Caco-2 (cell line): Measurements from ENCODE around the gene RFX3. TPM values are rescaled to one million over a fixed set of nuclear protein-coding genes. Genes with fewer than 3 reads are reported as not detected.
"Not testable (repeated sequence)": the region's sequence is repeated elsewhere in the genome, so short reads cannot be mapped to it uniquely, and the experiment has no call there.

ENCODE experiments used
- BruUV-seq: library from RNA; stranded (reverse); fragments of 400-500 nt; replicated peaks from 2 replicates; lab custom pipeline; 2021; lab: Mats Ljungman, UMichigan
- CTCF ChIA-PET: fragments of 300-600 bp; sonication (Branson Sonifier 250); formaldehyde crosslinking; loops from one replicate; lab custom pipeline; 2022; ENCODE audit warnings: antibody characterized with exemption; lab: Charles Lee
- POLR2A ChIA-PET: fragments of 300-600 bp; sonication (Branson Sonifier 250); formaldehyde crosslinking; loops from one replicate; lab custom pipeline; 2022; ENCODE audit warnings: antibody characterized with exemption; lab: Charles Lee
- DNase-seq, 2 experiments: peaks; one replicate each; pipeline versions ENCODE4 v3.0.0 to v3.0.0-alpha.2; 2020 to 2022
- H3K27me3 ChIP-seq: replicated peaks from 2 replicates; pipeline ENCODE4 v1.6.0; 2011; ENCODE audit warnings: low read length; ENCODE audit not compliant: control insufficient read depth, insufficient read depth
- H3K36me3 ChIP-seq: 2 replicates; pipeline ENCODE4 v1.5.1; 2011; ENCODE audit warnings: low read length; ENCODE audit not compliant: control insufficient read depth, insufficient read depth
- H3K4me1 ChIP-seq: fragments of 250-450 bp; sonication (Bioruptor Pico); 2 replicates; pipeline ENCODE4 v1.5.1; 2020; ENCODE audit warnings: mild to moderate bottlenecking
- H3K4me3 ChIP-seq: 2 replicates; pipeline ENCODE4 v1.5.1; 2011; ENCODE audit warnings: low read depth, mild to moderate bottlenecking, control low read depth, low read length
- H3K9me3 ChIP-seq: fragments of 250-450 bp; sonication (Bioruptor Pico); 2 replicates; pipeline ENCODE4 v1.5.1; 2020; ENCODE audit warnings: mild to moderate bottlenecking, moderate library complexity
- H3K27ac Mint-ChIP-seq: one replicate; pipeline ENCODE4 v1.8.0; 2022; ENCODE audit warnings: mixed read lengths; ENCODE audit not compliant: unreplicated experiment
- H3K27me3 Mint-ChIP-seq: one replicate; pipeline ENCODE4 v1.8.0; 2022; ENCODE audit warnings: mixed read lengths; ENCODE audit not compliant: insufficient read depth, unreplicated experiment
- H3K36me3 Mint-ChIP-seq: one replicate; pipeline ENCODE4 v1.8.0; 2022; ENCODE audit warnings: mild to moderate bottlenecking, mixed read lengths; ENCODE audit not compliant: insufficient read depth, unreplicated experiment
- H3K4me1 Mint-ChIP-seq: one replicate; pipeline ENCODE4 v1.8.0; 2022; ENCODE audit warnings: low read depth, mixed read lengths; ENCODE audit not compliant: unreplicated experiment
- H3K4me3 Mint-ChIP-seq: one replicate; pipeline ENCODE4 v1.8.0; 2022; ENCODE audit warnings: mild to moderate bottlenecking, moderate library complexity, mixed read lengths; ENCODE audit not compliant: unreplicated experiment
- H3K9me3 Mint-ChIP-seq: one replicate; pipeline ENCODE4 v1.8.0; 2022; ENCODE audit warnings: mixed read lengths; ENCODE audit not compliant: unreplicated experiment
- intact Hi-C: fragments of 100-400 bp; cut with micrococcal nuclease; formaldehyde crosslinking; loops from one replicate; pipeline ENCODE4 v1.10.0; 2022; ENCODE audit not compliant: unreplicated experiment
- total RNA-seq: library from RNA; stranded (reverse); gene quantifications from 2 replicates; pipeline ENCODE4 v1.2.3, GENCODE V29; 2022
- TF ChIP-seq, protein P1 (sequence below), 2 experiments: fragments of 200-600 bp in 1 of 2; IDR thresholded peaks; 1 replicate in 1 of 2; 2 replicates in 1 of 2; pipeline versions ENCODE4 v1.5.1 to v1.8.0; 2011 to 2022; ENCODE audit warnings: antibody characterized with exemption in 1 of 2, control low read depth in 1 of 2, inconsistent platforms in 1 of 2, low read depth in 1 of 2, low read length in 1 of 2, mild to moderate bottlenecking in 1 of 2, moderate library complexity in 1 of 2; ENCODE audit not compliant: insufficient read depth in 1 of 2, severe bottlenecking in 1 of 2, unreplicated experiment in 1 of 2

The RFX3 gene
- total RNA-seq, 1 experiment from 2014 or later = 4.2 TPM

DNA sequence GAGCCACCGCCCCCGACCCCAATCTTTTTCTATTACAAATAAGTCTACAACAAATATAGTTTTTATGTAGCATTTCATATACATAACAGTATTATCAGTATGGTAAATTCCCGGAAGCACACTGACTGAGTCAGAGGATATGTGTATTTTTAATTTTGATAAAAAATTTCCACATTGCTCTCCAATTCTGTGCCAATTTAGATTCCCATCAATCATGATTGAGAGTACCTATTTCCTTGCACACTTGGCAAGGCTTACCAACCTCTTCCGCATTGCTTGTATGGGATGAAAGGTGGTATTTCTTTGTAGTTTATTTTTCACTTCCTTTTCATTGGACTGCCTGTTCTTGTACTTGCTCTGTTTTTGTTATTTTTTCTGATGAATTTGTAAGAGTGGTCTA lies 204.6 kb downstream of the RFX3 start:
- no peak overlapping the region for H3K4me3 ChIP-seq
- TF ChIP-seq, protein P1, sequence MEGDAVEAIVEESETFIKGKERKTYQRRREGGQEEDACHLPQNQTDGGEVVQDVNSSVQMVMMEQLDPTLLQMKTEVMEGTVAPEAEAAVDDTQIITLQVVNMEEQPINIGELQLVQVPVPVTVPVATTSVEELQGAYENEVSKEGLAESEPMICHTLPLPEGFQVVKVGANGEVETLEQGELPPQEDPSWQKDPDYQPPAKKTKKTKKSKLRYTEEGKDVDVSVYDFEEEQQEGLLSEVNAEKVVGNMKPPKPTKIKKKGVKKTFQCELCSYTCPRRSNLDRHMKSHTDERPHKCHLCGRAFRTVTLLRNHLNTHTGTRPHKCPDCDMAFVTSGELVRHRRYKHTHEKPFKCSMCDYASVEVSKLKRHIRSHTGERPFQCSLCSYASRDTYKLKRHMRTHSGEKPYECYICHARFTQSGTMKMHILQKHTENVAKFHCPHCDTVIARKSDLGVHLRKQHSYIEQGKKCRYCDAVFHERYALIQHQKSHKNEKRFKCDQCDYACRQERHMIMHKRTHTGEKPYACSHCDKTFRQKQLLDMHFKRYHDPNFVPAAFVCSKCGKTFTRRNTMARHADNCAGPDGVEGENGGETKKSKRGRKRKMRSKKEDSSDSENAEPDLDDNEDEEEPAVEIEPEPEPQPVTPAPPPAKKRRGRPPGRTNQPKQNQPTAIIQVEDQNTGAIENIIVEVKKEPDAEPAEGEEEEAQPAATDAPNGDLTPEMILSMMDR (IDR thresholded peaks at IDR 0.05; ENCODE audit: insufficient read depth in 1 of 2, low read depth in 1 of 2, low read length in 1 of 2, severe bottlenecking in 1 of 2, unreplicated experiment in 1 of 2) = no peak
- H3K27me3 Mint-ChIP-seq = no peaks in the 10 kb centered on the region
- no peak overlapping the region for H3K4me3 Mint-ChIP-seq
- H3K27ac Mint-ChIP-seq = no peak overlapping the region
- H3K9me3 ChIP-seq = no peaks in the 10 kb centered on the region
- no peaks in the 10 kb centered on the region for H3K4me1 Mint-ChIP-seq
- no peaks in the 10 kb centered on the region for H3K36me3 ChIP-seq
- BruUV-seq = no TSS peak
- no peaks in the 10 kb centered on the region for H3K27me3 ChIP-seq
- H3K9me3 Mint-ChIP-seq = no peaks in the 10 kb centered on the region
- ChIA-PET CTCF (no interaction called here), POLR2A (no interaction called here)
- intact Hi-C loops = no loop called here
- H3K4me1 ChIP-seq = no peaks in the 10 kb centered on the region
- DNase-seq = no peak
- H3K36me3 Mint-ChIP-seq = no peaks in the 10 kb centered on the region

DNA sequence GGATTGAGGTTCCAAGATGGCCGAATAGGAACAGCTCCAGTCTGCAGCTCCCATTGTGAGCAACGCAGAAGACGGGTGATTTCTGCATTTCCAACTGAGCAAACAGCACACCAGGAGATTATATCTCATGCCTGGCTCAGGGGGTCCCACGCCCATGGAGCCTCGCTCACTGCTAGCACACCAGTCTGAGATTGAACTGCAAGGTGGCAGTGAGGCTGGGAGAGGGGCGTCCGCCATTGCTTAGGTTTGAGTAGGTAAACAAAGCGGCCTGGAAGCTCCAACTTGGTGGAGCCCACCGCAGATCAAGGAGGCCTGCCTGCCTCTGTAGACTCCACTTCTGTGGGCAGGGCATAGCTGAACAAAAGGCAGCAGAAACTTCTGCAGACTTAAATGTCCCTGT lies 213.2 kb downstream of the RFX3 start:
- H3K9me3 Mint-ChIP-seq, DNase-seq, H3K27me3 Mint-ChIP-seq, H3K4me1 Mint-ChIP-seq, H3K27ac Mint-ChIP-seq, H3K4me1 ChIP-seq, BruUV-seq, H3K36me3 ChIP-seq, H3K4me3 ChIP-seq, H3K36me3 Mint-ChIP-seq, H3K27me3 ChIP-seq, intact Hi-C loops, H3K9me3 ChIP-seq, H3K4me3 Mint-ChIP-seq: not testable (repeated sequence)
- CTCF ChIA-PET = interaction anchor here (0.6 kb wide), 1 partner anchor 1153 kb away, joined by 3 read pairs; no protein-coding TSS in a partner anchor
- POLR2A ChIA-PET = interaction anchor here (0.6 kb wide), 1 partner anchor 13 kb away, joined by 5 read pairs; no protein-coding TSS in a partner anchor

DNA sequence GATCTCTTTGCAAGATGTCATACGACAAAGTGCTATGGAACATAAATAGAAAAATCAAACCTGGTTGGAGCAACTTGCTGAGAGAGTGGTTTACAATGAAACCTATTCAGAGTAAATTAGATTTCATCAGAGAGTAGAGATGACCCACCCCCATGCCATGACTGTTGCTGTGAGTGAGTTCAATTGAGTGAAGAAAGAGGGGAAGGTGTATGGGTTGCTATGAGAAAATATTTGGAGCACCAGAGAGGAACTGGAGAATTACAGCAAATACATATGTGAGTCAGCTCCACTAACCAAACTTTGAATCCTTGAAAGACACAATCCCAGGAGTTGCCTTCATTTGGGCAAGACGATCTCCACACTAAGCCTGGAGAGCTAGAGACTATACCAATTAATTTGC lies 217.2 kb downstream of the RFX3 start:
- Mint-ChIP-seq H3K9me3 (no peaks in the 10 kb centered on the region), H3K27ac (no peak overlapping the region), H3K36me3 (no peaks in the 10 kb centered on the region), H3K4me1 (no peaks in the 10 kb centered on the region), H3K4me3 (no peak overlapping the region), H3K27me3 (peaks cover 2% of the 10 kb centered on the region)
- intact Hi-C loops = no loop called here
- CTCF ChIA-PET = no interaction called here
- DNase-seq = no peak
- no TSS peak for BruUV-seq
- no peaks in the 10 kb centered on the region for H3K9me3 ChIP-seq
- no peaks in the 10 kb centered on the region for H3K27me3 ChIP-seq
- no peak overlapping the region for H3K4me3 ChIP-seq
- TF ChIP-seq, protein P1 (IDR thresholded peaks at IDR 0.05; ENCODE audit: insufficient read depth in 1 of 2, low read depth in 1 of 2, low read length in 1 of 2, severe bottlenecking in 1 of 2, unreplicated experiment in 1 of 2) = no peak
- no peaks in the 10 kb centered on the region for H3K36me3 ChIP-seq
- POLR2A ChIA-PET = no interaction called here
- no peaks in the 10 kb centered on the region for H3K4me1 ChIP-seq

DNA sequence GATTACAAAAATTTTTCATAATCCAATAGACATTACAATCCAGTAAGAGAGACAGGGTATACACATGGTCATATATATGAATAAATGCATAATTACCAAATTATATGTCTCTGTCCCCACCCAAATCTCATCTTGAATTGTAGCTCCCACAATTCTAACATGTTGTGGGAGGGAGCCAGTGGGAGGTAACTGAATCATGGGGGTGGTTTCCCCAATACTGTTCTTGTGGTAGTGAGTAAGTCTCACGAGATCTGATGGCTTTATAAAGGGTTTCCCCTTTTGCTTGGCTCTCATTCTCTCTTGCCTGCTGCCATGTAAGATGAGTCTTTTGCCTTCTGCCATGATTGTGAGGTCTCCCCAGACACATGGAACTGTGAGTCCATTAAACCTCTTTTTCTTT lies 221.4 kb downstream of the RFX3 start:
- H3K4me3 Mint-ChIP-seq, H3K4me3 ChIP-seq, BruUV-seq, CTCF ChIA-PET, H3K4me1 Mint-ChIP-seq, H3K27ac Mint-ChIP-seq, DNase-seq, intact Hi-C loops, H3K9me3 ChIP-seq, H3K9me3 Mint-ChIP-seq, H3K36me3 ChIP-seq, H3K4me1 ChIP-seq, H3K36me3 Mint-ChIP-seq, POLR2A ChIA-PET, H3K27me3 ChIP-seq, H3K27me3 Mint-ChIP-seq: not testable (repeated sequence)
